Stimulated activated CD4-positive, alpha-beta T cell treated with anti-CD3 and anti-CD28 coated beads, Interleukin-2, amount 100 ng/mL, for 48 hours (primary cell): ENCODE results near the gene GFRA4.

Experiments used
- DNase-seq, 2 donors: peaks; one replicate each; pipeline ENCODE4 v3.0.0-alpha.2; 2020

The GFRA4 gene, protein sequence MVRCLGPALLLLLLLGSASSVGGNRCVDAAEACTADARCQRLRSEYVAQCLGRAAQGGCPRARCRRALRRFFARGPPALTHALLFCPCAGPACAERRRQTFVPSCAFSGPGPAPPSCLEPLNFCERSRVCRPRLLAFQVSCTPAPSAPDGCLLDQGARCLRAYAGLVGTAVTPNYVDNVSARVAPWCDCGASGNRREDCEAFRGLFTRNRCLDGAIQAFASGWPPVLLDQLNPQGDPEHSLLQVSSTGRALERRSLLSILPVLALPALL

DNA sequence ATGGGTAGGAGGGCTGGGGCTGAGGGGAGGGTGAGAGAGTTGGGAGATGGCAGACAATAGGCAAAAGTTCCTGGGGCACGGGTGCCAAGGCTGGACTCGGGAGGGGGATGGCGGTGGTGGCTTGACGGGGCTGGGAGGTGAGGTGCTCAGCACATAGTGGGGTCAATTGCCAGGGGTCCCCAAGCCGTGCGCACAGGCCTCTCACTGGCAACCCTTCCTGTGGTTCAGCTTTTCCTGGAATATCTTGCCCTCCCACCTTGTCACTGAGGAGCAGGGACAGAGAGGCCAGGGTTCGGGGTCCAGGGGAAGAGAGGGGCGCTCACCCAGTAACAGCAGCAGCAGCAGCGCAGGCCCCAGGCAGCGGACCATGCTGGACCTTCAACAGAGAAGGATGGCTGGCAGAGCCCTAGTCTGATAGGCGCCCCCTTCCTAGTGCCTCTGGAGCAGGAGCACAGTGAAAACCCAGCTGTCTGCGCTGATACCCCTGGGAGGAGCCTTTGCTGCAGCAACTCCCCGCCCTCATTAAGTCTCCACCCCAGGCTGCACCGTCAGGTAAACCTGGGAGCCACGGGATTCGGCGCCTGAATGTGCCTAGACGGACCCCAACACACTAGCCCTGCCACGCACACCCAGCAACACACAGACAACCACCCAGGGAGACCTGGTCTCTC is at the start of gene GFRA4:
GFRA4 (minus strand) TSS at position 369 of the 671 bp plus-strand sequence; CDS start at position 369, 0 bp downstream.
- no peak for DNase-seq

DNA sequence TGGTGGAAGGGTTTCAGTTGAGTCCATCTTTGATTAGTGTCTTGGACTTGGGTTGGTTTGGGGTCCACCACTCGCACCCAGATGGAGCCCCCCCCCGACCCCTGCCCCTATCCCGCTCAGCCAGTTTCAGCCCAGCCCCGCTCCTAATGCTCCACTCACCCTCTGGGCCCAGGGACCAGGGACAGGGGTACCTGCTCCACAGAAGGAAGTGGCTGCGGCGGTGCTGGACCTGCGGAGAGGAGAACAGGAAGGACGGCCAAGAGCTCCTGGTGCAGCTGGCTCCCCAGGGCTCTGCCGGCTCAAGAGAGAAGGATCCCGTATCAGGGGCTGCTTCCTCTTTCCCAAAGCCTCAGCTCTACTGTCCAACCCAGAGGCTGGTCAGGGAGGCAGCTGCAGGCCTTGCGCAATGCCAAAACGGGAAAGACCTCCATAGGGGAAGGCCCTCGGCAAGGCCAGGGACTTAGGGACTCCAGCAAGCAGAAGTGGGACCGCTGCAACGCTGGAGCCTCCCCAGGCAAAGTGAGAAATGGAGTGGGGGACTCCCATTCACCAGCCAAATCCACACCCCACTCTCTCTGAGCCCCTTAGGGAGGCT is 49.2 kb upstream of the GFRA4 start, which contains the start of gene SIGLEC1:
SIGLEC1 (minus strand) TSS at position 322 of the 595 bp plus-strand sequence. CDS start 5,472 bp downstream, outside the sequence.
- DNase-seq: no peak

DNA sequence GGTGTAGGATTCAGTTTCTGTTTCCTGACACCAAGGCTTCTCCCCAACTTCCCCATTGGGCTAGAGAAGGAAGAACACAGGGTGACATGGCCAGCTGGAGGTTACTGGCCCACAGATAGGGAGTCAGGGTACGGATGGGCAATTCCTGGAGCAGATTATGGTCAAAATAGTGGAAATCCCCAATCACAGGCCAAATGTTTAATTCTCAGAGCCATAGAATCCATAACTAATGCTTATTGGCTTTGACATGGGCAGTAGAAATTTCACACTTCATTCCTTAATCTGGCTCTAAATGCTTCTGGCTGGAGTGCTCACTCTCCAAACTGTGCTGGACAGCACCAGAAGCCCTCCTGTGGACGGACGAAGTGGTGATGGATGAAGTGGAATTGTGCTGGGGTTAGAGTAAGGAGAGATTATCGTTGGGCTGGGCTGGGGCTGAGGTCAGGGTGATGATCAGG is 48.3 kb upstream of the GFRA4 start:
- DNase-seq: no peak

DNA sequence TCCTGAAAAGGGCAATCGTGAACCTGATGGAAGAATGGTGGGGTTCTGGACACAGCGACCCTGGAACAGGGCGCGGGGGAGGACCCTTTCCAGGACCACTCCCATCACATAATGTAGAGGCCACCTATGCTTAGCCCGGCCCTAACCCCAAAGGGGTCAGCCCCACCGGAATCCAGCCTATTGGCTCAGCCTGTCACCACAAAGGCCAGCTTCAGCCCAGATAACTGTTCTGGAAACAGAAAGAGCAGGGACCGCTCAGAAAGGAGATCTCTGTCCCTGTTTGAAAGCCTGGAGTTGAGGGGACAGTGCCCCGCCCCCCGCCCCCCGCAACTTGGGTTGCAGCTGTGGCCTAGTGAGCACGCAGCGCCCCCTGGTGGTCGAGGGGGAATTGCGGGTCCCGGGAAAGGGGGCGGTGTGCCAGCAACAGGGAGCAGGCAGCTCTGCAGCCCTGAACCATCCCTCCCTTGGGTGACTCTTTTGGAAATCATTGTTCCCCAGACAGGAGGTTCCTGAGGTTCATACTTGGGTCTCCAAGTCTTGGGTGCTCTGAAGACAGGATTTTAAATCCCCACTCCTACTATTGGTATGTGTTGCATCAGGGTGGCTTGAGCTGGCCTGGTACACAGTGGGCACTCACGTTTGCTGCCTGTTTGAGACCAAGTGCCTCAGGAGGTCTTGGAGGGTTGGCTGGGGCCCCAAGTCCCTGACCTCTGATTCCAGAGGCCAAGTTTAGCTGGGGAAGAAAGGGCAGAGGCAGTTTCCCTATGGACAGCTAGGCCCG is 47.7 kb upstream of the GFRA4 start:
- DNase-seq: peak; percentile 86

DNA sequence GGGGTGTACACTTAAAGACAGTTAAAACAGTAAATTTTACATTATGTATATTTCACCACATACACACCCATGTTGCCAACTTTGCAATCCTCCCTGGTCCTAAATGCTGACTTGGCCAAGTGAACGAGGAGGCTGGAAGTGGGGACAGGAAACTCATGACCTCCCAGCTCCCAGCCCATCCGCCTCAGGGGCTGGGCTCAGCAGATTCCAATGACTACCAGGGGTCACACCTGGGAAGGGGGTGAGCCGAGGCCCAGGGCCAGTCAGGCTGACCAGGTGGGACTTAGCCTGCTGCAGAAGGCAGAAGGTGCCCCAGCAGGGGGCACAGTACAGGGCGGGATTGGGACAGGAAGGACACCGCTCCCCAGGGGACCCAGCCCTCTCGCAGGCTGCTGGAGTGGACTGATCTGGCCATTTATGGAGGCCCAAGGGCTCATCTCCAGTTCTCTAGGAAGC is 46.8 kb upstream of the GFRA4 start:
- no peak for DNase-seq

DNA sequence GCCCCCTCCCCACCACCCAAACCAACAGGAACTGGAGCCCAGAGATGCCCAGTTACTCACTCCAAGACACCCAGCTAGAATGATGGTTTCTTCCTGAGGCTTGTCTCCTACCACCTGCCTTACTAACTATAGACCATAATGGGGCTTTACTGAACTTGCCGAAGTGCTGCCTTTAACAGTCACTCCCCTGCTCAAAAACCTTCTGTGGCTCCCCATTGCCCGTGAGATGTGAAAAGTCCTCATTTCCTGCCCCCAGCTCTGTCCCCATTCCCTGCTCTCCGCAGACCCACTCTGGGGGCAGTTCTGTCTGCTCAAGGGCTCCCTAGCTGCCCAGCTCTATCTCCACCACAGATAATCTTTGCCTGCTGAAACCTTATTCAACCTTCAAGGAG is 44.3 kb upstream of the GFRA4 start:
- DNase-seq: no peak

DNA sequence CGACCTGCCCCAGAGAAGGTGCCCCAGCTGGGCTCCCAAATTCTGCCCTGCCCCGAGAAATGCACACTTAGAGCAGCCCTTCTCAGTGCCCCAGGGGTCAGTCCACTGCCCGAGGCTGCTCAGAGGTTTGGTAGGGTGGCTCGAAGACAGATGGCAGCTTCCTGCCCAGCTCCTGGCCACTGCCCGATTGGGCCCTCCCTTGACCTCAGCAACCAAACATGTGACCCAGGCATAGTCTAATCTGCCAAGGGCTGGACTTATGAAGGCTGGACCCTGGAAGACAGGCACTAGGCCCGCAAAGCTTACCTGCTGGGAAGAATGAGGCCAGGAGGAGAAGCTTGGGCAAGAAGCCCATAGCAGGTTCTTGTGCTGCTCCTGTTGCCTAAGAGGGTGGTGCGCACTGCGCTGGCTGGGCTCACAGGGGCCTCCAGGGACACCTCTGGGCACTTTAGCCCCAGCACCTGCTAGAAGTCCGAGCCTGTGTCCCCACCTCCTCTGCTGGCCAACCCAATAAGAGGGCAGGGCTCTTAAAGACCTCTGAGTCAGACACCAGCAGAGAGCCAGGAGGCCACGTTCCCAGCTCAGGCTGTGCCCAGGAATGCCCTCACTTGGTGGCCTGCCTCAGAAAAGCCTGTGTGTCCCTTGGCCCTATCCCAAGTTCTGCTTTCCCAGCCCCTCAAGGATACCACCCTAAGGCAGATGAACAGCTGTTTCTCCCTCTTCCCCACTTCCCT is 43.7 kb upstream of the GFRA4 start:
- no peak for DNase-seq

DNA sequence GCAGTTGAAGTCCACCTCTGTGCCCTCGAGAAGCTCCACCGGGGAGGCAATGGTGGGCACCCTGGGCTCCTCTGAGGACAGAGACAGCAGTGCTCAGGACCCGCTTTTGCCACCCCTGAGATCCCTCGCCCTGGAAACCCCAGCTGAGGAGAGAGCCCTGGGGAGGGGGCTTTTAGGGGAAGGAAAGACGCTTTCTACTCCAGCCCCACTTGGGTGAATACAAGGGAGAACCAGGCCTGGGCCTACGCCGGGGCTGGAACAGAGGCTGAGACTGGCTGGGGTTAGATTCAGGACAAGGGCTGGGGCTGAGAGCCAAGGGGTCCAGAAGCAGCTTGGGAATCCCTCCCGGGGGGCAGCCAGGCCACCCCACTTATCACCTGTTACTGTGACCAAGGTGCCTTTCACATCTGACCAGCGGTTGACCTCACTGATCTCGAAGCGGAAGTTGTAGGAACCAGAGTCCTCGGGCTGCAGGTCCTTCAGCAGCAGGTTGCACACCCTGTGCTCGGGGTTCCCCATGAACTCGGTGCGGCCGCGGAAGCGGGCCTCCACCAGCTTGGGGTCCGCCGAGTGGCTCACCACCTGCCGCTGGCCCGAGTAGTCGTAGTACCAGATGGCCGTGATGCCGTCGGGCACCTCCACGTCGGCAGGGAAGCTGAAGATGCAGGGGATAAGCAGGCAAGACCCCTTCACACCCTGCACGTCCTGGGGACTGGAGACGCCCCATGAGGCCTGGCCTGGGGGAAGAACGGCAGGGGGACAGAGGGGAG is 43.0 kb upstream of the GFRA4 start:
- no peak for DNase-seq

DNA sequence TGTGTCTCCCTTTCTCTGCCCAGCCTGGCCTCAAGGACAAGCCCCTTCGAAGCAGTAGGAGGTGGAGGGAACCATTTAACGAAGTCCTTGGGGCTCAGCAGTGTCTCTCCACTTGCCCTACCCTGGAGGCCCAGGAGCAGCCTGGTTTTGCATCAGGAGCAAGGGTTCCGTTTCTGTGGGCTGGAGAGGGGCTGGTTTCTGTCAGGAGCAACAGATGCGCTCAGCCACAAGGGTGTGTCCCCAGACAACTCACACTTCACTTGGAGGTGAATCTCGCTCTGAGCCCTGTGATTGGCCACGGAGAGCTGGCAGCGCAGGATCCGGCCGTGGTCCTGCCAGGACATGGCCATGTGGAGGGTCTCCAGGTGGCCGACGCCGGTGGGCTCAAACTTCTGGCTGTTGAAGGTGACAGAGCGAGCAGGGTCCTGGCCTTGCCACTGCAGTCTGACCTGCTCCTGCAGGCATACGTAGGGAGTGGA is 42.3 kb upstream of the GFRA4 start:
- no peak for DNase-seq

DNA sequence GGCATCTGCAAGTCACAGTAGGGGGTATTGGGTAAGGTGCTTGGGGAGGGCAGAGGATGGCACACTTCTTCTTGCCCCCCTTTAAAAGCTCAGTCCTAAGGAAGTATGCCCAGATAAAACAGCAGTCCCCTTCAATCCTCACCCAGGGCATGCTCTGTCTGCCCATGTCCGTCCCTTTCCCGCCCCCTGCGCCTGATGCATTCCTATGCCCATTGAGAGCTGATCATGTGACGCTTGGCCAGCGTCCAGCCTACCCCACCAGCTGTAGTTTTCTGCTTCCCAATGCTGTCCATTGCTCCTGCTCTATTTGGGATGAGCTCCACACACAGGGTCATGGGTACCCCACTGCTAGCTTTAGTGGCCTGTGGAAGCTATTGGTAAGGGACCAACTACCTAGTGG is 40.9 kb upstream of the GFRA4 start:
- DNase-seq: no peak

DNA sequence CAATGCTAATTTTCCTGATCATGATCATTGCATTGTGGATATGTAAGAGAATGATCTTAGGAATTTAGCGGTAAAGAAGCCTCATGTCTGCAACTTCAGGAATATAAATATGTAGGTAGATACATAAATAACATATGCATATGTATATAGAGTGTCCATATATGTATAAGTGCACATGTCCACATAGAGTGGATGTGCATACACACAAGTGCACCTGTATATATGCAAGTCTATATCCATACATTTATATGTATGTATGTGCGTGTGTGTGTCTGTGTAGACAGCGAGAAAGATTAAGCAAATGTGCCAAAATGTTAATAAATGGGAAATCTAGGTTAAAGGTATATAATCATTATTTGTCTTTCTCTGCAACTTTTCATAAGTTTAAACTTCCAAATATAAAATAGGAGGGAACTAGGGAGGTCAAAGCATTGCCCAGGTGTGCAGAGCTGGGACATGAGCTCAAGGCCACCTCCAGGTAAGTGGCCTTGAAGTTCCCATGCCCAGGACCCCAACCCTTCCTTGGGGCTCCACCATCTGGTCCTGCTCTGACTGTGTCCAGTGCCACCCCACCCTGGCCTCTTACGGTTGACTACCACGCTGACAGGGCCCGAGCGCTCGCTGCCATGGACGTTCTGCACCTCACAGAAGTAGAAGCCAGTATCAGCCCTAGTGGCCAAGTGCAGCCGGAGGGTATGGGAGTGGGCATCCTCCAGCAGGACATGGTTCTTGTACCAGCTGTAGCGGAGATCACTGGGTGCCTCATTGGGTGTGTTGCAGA is 39.6 kb upstream of the GFRA4 start:
- DNase-seq: no peak

DNA sequence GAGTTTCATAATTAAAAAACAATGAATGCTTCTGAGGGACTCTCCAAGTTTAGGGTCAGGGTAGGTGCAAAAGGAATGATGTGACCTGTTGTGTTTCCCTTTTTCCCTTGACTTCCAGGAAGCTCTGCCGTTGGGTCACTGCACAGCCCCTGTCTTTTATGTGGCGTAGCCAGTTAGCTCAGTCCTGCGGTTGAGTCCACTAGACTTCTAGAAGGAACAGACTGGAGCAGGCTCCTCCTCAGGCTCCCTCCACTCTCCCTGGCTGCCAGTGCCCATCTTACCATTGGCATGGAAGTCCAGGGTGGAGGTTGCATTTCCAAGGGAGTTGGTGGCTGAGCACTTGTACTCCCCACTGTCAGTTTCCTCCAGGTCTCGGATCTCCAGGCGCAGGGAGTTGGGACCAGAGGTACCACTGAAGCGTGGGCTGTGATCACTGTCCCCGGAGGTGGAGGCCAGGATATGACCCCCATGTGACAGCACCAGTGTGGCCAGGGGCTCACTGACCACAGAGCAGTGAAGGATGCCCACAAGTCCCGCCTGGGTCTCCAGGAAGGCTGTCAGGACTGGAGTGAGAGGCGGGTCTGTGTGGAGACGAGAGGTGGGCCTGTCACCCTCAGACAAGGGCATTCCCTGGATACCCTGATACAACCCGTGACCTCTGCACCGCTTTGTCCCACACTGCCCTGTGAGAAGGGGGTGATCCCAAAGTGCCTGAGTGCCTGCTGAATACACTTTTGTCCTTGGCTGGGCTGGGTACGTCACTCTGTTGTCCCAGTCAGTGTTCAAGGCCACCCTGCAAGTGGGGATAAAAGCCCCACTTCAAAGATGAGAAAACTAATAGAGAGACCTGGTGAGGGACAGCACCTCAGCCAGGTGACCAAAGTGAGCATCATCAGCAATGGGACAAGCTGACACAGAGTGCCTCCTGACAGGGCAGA is 38.1 kb upstream of the GFRA4 start:
- no peak for DNase-seq

DNA sequence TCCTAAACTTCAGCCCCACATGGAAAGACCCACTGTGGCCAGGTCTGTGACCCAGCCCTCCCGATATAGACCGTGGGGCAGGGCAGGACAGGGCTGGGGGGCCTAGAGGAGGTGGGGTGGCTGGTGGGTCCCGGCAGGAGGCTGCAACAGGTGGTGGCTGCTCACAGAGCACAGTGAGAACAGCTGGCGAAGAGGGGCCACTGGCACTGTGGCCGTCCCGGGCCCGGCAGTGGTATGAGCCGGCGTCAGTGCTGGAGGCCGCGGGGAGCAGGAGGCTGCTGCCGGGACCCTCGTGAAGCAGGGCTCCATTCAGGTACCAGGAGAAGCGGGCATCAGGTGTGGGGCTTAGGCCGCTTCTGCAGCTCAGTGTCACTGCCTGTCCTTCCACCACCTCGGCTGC is 35.8 kb upstream of the GFRA4 start:
- no peak for DNase-seq

DNA sequence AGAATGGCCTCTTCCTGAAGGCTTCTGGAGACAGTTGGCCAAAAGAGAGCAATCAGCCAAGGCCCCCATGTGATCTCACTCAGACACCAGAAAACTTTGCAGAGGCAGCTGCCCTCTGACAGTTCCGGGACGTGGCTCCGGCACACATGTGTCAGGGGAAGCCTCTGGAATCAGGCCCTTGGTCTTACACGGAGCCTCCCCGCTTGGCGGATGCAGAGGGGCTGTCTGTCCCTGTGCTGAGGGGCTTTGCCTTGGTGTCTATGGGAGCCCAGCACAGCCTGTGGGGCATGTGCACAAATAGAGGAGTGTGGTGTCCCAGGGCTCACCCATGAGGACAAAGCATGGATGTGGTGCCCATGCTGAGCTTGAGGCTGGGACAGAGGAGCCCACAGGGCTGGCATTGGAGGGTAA is 35.4 kb upstream of the GFRA4 start:
- no peak for DNase-seq

DNA sequence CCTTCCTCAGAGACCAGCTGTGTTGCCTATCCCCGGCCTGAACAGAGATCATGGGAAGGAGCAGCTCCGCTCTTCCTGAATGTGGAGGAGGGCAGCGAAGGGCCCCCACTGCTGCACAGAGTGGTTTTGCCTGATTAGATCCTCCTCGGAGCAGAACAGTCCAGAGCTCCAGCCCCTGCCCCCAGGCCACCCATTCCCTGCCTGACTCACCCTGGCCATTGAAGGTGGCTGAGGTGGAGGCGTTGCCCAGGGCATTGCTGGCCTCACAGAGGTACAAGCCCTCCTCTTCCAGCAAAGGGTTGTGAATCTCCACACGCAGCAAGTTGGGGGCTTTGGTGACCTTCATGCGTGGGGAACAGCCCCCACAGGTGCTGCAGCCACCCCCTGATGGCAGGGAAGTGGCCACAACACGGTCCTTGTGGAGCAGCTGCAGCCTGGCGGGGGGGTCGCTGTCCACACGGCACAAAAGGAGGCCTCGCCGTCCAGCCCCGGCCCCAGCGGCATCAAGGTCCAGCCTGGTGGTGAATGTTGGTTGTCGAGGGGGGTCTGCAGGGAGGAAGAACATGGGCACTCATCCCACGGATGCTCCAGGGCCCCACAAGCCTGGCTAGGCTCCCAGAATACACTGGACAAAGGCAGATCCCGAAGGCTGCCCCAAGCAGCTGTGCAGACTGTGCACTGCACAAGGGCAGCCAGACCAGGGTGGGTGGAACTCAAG is 34.5 kb upstream of the GFRA4 start:
- no peak for DNase-seq

DNA sequence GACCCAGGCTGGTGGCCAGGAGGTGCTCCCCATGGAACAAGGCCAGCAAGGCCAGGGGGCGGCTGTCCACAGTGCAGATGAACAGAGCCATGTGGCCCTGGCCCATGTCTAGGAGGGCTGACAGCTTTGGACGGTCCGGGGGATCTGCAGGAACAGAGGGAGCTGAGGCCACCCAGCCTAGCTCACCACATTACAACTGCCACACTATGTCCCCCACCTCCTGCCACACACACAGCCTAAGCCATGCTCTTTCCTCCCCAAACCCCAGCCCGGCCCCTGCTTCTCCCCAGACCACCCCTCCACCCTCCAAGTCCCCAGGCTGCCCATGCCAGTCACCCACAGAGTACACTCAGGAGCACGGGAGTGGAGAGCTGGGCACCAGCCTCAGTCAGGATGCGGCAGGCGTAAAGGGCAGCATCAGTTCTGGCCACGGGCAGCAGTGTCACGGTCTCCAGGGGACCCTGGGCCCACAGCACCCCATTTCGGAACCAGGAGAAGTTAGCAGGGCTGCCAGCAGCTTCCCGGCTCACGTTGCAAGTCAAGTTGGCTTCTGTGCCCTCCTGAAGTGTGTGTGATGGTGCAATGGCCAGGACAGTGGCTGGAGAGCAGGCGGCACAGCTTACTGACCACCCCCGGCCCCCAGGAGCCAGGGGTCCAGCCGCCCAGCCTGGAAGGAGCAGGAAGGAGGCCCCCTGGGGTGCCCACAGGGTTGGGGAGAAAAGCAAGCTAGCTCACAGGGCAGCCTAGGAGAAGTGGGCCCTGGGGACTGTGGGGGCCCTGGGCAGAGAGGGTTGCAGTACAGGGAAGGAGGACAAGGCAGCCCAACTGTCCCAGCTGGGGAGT is 33.8 kb upstream of the GFRA4 start:
- DNase-seq: no peak

DNA sequence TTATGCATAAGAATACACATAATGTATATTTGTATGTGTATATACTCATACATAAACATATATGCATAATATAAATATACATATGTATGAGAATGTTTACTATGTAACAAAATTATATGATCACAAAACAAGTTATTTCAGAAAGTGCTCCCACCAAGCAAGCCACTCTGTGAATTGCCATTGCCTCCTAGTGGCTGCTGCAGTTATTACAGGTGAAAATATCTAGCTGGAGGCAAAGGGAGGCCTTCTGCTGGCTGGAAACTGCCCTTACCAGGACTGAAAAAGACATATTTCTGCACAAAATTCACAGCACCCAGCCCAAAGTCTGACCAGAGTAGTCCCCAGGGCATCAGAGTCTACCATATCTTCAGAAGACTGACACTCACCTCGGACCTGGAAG is 33.0 kb upstream of the GFRA4 start:
- DNase-seq: peak; percentile 15 to 30

DNA sequence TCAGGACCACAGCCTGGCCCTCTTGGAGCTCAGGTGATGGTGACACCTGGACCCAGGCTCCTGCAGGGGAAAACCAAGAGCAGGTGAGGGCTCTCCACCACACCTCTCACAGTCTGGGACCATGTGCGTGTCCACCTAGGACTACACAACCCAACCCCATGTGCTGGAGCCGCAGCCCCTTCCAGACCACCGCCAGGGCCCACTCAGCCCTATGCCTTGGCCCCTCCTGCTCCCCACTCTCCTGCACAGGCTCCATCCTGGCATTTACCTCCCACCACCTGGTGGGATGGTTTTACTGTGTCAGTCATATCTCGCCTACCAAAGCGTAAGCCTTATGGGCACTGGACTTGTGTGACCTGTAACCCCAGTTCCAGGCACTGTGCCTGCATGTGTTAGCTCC is 31.7 kb upstream of the GFRA4 start:
- DNase-seq: no peak
